CD14-positive monocyte (primary cell): ENCODE data around the gene SLC17A2. TPM values are rescaled to one million over a fixed set of nuclear protein-coding genes. Genes with fewer than 3 reads are reported as not detected.

Source experiments
- DNase-seq, 3 donors: peaks; one replicate each; pipeline ENCODE4 v3.0.0-alpha.2; 2011 to 2022
- H2AFZ ChIP-seq: 2 replicates; pipeline ENCODE4 v1.6.0; 2012; ENCODE audit warnings: mild to moderate bottlenecking, low read depth, low read length, inconsistent platforms; ENCODE audit not compliant: insufficient read depth, poor library complexity, severe bottlenecking
- H3K27ac ChIP-seq, 2 donors: 1 replicate in 1 of 2; 2 replicates in 1 of 2; pipeline ENCODE4 v1.5.1; 2012 to 2013; ENCODE audit warnings: low read length in 2 of 2, control low read depth in 1 of 2, inconsistent platforms in 1 of 2, low read depth in 1 of 2, mild to moderate bottlenecking in 1 of 2
- H3K27me3 ChIP-seq, 2 donors: one replicate each; pipeline versions ENCODE4 v1.6.0 to v1.6.1; 2011 to 2013; ENCODE audit warnings: low read length in 2 of 2; ENCODE audit not compliant: control insufficient read depth in 2 of 2, insufficient read depth in 2 of 2
- H3K36me3 ChIP-seq, 2 donors: replicated peaks in 1 of 2; 1 replicate in 1 of 2; 2 replicates in 1 of 2; pipeline versions ENCODE4 v1.5.1 to v1.6.1; 2012 to 2013; ENCODE audit warnings: low read length in 2 of 2, control low read depth in 1 of 2, inconsistent platforms in 1 of 2, mild to moderate bottlenecking in 1 of 2; ENCODE audit not compliant: insufficient read depth in 2 of 2, control insufficient read depth in 1 of 2
- H3K4me1 ChIP-seq, 2 donors: 1 replicate in 1 of 2; 2 replicates in 1 of 2; pipeline versions ENCODE4 v1.5.1 to v1.6.1; 2012 to 2013; ENCODE audit warnings: low read length in 2 of 2, control low read depth in 1 of 2, inconsistent platforms in 1 of 2, mild to moderate bottlenecking in 1 of 2, moderate library complexity in 1 of 2; ENCODE audit not compliant: insufficient read depth in 2 of 2, control insufficient read depth in 1 of 2
- H3K4me2 ChIP-seq: replicated peaks from 2 replicates; pipeline ENCODE3; 2012; ENCODE audit warnings: low read length, moderate library complexity, mild to moderate bottlenecking; ENCODE audit not compliant: poor library complexity, severe bottlenecking; ENCODE audit errors: extremely low read depth
- H3K4me3 ChIP-seq, 3 experiments: fragments of 200-600 bp in 1 of 3; sonication (generic) in 1 of 3; replicated peaks in 1 of 3; 1 replicate in 2 of 3; 2 replicates in 1 of 3; pipeline ENCODE4 v1.5.1; 2011 to 2013; ENCODE audit warnings: low read length in 3 of 3, mild to moderate bottlenecking in 3 of 3, control low read depth in 2 of 3, low read depth in 2 of 3, inconsistent platforms in 1 of 3, moderate library complexity in 1 of 3
- H3K79me2 ChIP-seq: 2 replicates; pipeline ENCODE4 v1.6.0; 2012; ENCODE audit warnings: mild to moderate bottlenecking, control low read depth, inconsistent platforms, low read length, moderate library complexity; ENCODE audit not compliant: insufficient read depth
- H3K9ac ChIP-seq: 2 replicates; pipeline ENCODE4 v1.6.0; 2017; ENCODE audit warnings: low read length, mild to moderate bottlenecking; ENCODE audit not compliant: insufficient read depth, poor library complexity, severe bottlenecking
- H3K9me3 ChIP-seq, 2 donors: replicated peaks in 1 of 2; 1 replicate in 1 of 2; 2 replicates in 1 of 2; pipeline versions ENCODE4 v1.5.1 to v1.6.1; 2012 to 2013; ENCODE audit warnings: low read length in 2 of 2, control low read depth in 1 of 2; ENCODE audit not compliant: control insufficient read depth in 1 of 2, insufficient read depth in 1 of 2
- H4K20me1 ChIP-seq: 2 replicates; pipeline ENCODE4 v1.6.0; 2012; ENCODE audit warnings: mild to moderate bottlenecking, low read length, control low read depth, moderate library complexity; ENCODE audit not compliant: insufficient read depth
- H3K27ac Mint-ChIP-seq, 7 donors: one replicate each; pipeline ENCODE4 v1.8.0; 2020; ENCODE audit warnings: mild to moderate bottlenecking in 7 of 7, mixed read lengths in 7 of 7, moderate library complexity in 6 of 7, inconsistent platforms in 2 of 7
- H3K27me3 Mint-ChIP-seq, 3 donors: one replicate each; pipeline ENCODE4 v1.8.0; 2021 to 2022; ENCODE audit warnings: low read depth in 3 of 3, mild to moderate bottlenecking in 3 of 3, mixed read lengths in 3 of 3, moderate library complexity in 3 of 3, inconsistent platforms in 1 of 3
- H3K36me3 Mint-ChIP-seq, 2 donors: one replicate each; pipeline ENCODE4 v1.8.0; 2020; ENCODE audit warnings: mixed read lengths in 2 of 2, inconsistent platforms in 1 of 2, mild to moderate bottlenecking in 1 of 2
- H3K4me1 Mint-ChIP-seq: one replicate; pipeline ENCODE4 v1.8.0; 2020; ENCODE audit warnings: mild to moderate bottlenecking, mixed read lengths
- H3K4me3 Mint-ChIP-seq, 2 donors: one replicate each; pipeline ENCODE4 v1.8.0; 2020; ENCODE audit warnings: mild to moderate bottlenecking in 2 of 2, mixed read lengths in 2 of 2, moderate library complexity in 1 of 2
- H3K9me3 Mint-ChIP-seq, 7 donors: one replicate each; pipeline ENCODE4 v1.8.0; 2020 to 2022; ENCODE audit warnings: mixed read lengths in 7 of 7, mild to moderate bottlenecking in 6 of 7, moderate library complexity in 6 of 7, inconsistent platforms in 2 of 7
- WGBS: methylation state at CpG from one replicate; pipeline ENCODE4 v1.1.5; 2013; ENCODE audit warnings: missing lambda C conversion rate; ENCODE audit not compliant: insufficient coverage; 5-methylcytosine and 5-hydroxymethylcytosine counted together
- intact Hi-C, 2 donors: fragments of 100-400 bp; cut with micrococcal nuclease; formaldehyde crosslinking; loops; one replicate each; pipeline versions ENCODE4 v1.15.0 to v1.15.1; 2023
- polyA plus RNA-seq, 3 donors: library from polyadenylated mRNA; depleted of rRNA in 1 of 3; unstranded in 2 of 3; stranded (reverse) in 1 of 3; fragments of 300-500 nt in 2 of 3; fragments of >200 nt in 1 of 3; fragmentation: Illumina TruSeq in 2 of 3; gene quantifications; 1 replicate in 2 of 3; 2 replicates in 1 of 3; pipeline ENCODE4 v1.2.3, GENCODE V29; 2012 to 2021
- TF ChIP-seq, protein P1 (sequence below): fragments of 200-600 bp; IDR thresholded peaks from one replicate; pipeline ENCODE4 v1.8.0; 2022; ENCODE audit warnings: antibody characterized with exemption, mild to moderate bottlenecking

Gene SLC17A2
- polyA plus RNA-seq, 3 donors: not detected

DNA sequence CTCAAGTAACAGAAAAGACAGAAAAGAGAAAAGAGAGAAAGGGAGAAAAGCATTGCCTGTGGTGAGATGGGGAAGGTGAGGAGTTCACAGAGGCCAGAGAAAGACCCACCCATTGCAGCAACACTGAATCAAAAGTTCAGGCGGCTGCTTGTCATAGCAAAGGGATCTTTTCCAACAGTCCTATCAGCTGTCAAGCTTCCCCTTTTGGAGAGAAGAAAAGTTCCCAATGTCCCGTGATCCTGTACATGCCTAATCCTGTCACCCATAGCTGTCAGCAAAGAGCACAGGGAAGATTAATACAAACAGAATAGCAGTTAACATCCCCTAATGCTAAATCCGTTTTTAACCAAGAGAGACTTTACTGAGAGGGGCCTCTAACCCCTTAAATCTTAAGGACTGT lies 23.2 kb upstream of the SLC17A2 start:
- H3K9ac ChIP-seq: no peak overlapping the region
- H3K27ac ChIP-seq: no peak overlapping the region
- peaks cover 1 to 9% (median 1%) of the 10 kb centered on the region in 3 donors for H3K27me3 Mint-ChIP-seq
- WGBS: 86% methylated on average over 3 of the region's 3 CpGs
- no peaks in the 10 kb centered on the region for H4K20me1 ChIP-seq
- H3K4me1 Mint-ChIP-seq: peaks cover 7% of the 10 kb centered on the region
- peaks cover 0 to 4% of the 10 kb centered on the region in 2 donors for H3K4me1 ChIP-seq
- no peak overlapping the region for H2AFZ ChIP-seq
- no peaks in the 10 kb centered on the region for H3K79me2 ChIP-seq
- TF ChIP-seq, protein P1, sequence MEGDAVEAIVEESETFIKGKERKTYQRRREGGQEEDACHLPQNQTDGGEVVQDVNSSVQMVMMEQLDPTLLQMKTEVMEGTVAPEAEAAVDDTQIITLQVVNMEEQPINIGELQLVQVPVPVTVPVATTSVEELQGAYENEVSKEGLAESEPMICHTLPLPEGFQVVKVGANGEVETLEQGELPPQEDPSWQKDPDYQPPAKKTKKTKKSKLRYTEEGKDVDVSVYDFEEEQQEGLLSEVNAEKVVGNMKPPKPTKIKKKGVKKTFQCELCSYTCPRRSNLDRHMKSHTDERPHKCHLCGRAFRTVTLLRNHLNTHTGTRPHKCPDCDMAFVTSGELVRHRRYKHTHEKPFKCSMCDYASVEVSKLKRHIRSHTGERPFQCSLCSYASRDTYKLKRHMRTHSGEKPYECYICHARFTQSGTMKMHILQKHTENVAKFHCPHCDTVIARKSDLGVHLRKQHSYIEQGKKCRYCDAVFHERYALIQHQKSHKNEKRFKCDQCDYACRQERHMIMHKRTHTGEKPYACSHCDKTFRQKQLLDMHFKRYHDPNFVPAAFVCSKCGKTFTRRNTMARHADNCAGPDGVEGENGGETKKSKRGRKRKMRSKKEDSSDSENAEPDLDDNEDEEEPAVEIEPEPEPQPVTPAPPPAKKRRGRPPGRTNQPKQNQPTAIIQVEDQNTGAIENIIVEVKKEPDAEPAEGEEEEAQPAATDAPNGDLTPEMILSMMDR: no peak
- H3K4me3 ChIP-seq: no peak overlapping the region
- no peak for DNase-seq
- peaks cover 0 to 2% (median 0%) of the 10 kb centered on the region in 7 donors for H3K9me3 Mint-ChIP-seq
- H3K4me2 ChIP-seq: no peak overlapping the region
- H3K27me3 ChIP-seq: no peaks in the 10 kb centered on the region
- H3K9me3 ChIP-seq: no peaks in the 10 kb centered on the region
- intact Hi-C loops: no loop called here
- no peak overlapping the region for H3K4me3 Mint-ChIP-seq
- no peaks in the 10 kb centered on the region for H3K36me3 ChIP-seq
- H3K27ac Mint-ChIP-seq: no peak overlapping the region
- no peaks in the 10 kb centered on the region for H3K36me3 Mint-ChIP-seq

DNA sequence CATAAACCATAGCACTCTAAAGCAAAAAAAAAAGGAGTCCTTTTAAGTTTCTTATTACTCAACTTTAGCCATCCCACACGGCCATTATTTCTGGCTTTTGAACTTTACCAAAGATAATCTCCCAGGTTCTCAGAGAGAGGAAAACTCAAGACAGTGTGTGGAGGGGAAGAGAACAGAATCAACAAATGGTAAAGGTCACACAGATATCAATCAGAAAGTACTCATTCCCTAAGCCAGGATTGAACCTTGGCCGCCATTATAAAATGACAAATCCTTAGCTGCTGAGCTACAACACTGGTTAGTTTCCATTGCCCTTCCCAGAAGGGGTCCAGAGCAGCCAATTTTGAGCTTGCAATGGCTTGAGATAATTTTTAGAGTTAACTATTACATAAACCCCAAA lies 22.0 kb upstream of the SLC17A2 start:
- intact Hi-C loops: no loop called here
- no CpG with 5 or more reads among the region's 2 CpGs for WGBS
- no peak for DNase-seq
- H3K36me3 ChIP-seq: no peaks in the 10 kb centered on the region
- no peak overlapping the region for H3K4me2 ChIP-seq
- H3K4me1 Mint-ChIP-seq: peaks cover 2% of the 10 kb centered on the region
- TF ChIP-seq, protein P1: no peak
- H4K20me1 ChIP-seq: no peaks in the 10 kb centered on the region
- peaks cover 2 to 5% (median 3%) of the 10 kb centered on the region in 3 donors for H3K27me3 Mint-ChIP-seq
- H3K27ac Mint-ChIP-seq: no peak overlapping the region
- H2AFZ ChIP-seq: no peak overlapping the region
- no peaks in the 10 kb centered on the region for H3K27me3 ChIP-seq
- H3K79me2 ChIP-seq: no peaks in the 10 kb centered on the region
- no peaks in the 10 kb centered on the region for H3K36me3 Mint-ChIP-seq
- H3K9ac ChIP-seq: no peak overlapping the region
- H3K9me3 Mint-ChIP-seq: peaks cover 0 to 2% (median 0%) of the 10 kb centered on the region in 7 donors
- H3K4me1 ChIP-seq: no peaks in the 10 kb centered on the region
- H3K9me3 ChIP-seq: no peaks in the 10 kb centered on the region
- H3K4me3 ChIP-seq: no peak overlapping the region
- no peak overlapping the region for H3K27ac ChIP-seq
- H3K4me3 Mint-ChIP-seq: no peak overlapping the region
